ENCODE measurements around the gene HSBP1L1.

HSBP1L1 gene

GRCh38 chr18:79927607-79928562, 36.6 kb upstream of the HSBP1L1 start:
- H2BK15ac ChIP-seq (ENCODE audit: low read depth, poor library complexity, severe bottlenecking): no peak overlapping the region
- no peak overlapping the region for H2BK12ac ChIP-seq (ENCODE audit: low read length in 2 of 2)
- H2BK5ac ChIP-seq (ENCODE audit: low read depth, low read length, poor library complexity, severe bottlenecking): no peak overlapping the region
- H3K4ac ChIP-seq (ENCODE audit: low read depth in 1 of 2, low read length in 2 of 2): no peak overlapping the region
- no peak overlapping the region for H3K9ac ChIP-seq (ENCODE audit: low read length)
- no peak overlapping the region for H3K27ac ChIP-seq (ENCODE audit: low read length, poor library complexity, severe bottlenecking)
- H2AK5ac ChIP-seq (ENCODE audit: low read length, severe bottlenecking): no peak overlapping the region
- peaks cover 49 to 55% of the 10 kb centered on the region in 2 experiments for H3K36me3 ChIP-seq (ENCODE audit: control insufficient read depth in 1 of 2, insufficient read depth in 2 of 2, low read depth in 1 of 2, low read length in 2 of 2)
- H4K91ac ChIP-seq (ENCODE audit: low read length): no peak overlapping the region
- no peak overlapping the region for H3K4me2 ChIP-seq (ENCODE audit: low read length, poor library complexity, severe bottlenecking)
- no peak overlapping the region for H2AFZ ChIP-seq (ENCODE audit: low read depth, low read length)
- H4K8ac ChIP-seq (ENCODE audit: low read length): no peak overlapping the region
- H3K4me1 ChIP-seq (ENCODE audit: control insufficient read depth, insufficient read depth, low read depth, low read length): peaks cover 1% of the 10 kb centered on the region
- H3K14ac ChIP-seq (ENCODE audit: low read length in 2 of 2): no peak overlapping the region
- no peak overlapping the region for H3K23ac ChIP-seq (ENCODE audit: low read length in 2 of 2)
- H3K18ac ChIP-seq (ENCODE audit: low read depth in 1 of 2, low read length in 2 of 2): no peak overlapping the region
- H3K27me3 ChIP-seq (ENCODE audit: control insufficient read depth in 1 of 2, insufficient read depth in 1 of 2, low read length in 2 of 2): no peaks in the 10 kb centered on the region
- H3K9me3 ChIP-seq (ENCODE audit: control insufficient read depth, low read length): peaks cover 53% of the 10 kb centered on the region
- no peak overlapping the region for H3K4me3 ChIP-seq (ENCODE audit: insufficient read depth in 1 of 2, low read depth in 1 of 2, low read length in 2 of 2)
- DNase-seq: no peak
- no peak overlapping the region for H2BK120ac ChIP-seq (ENCODE audit: low read depth, low read length)
- WGBS: 91% methylated on average over 25 of the region's 25 CpGs
- H3K79me1 ChIP-seq (replicated peaks; ENCODE audit: low read length, poor library complexity, severe bottlenecking): peaks cover 45% of the 10 kb centered on the region

- Histone ChIP-seq H3K36me3 (ENCODE audit: control insufficient read depth in 1 of 2, insufficient read depth in 2 of 2, low read depth in 1 of 2, low read length in 2 of 2) (peaks cover 45 to 58% of the 10 kb centered on the region in 2 experiments), H3K4ac (ENCODE audit: low read depth in 1 of 2, low read length in 2 of 2) (no peak overlapping the region), H3K79me1 (replicated peaks; ENCODE audit: low read length, poor library complexity, severe bottlenecking) (peaks cover 44% of the 10 kb centered on the region), H3K27ac (ENCODE audit: low read length, poor library complexity, severe bottlenecking) (no peak overlapping the region), H4K91ac (ENCODE audit: low read length) (no peak overlapping the region), H3K4me1 (ENCODE audit: control insufficient read depth, insufficient read depth, low read depth, low read length) (no peaks in the 10 kb centered on the region), H2BK15ac (ENCODE audit: low read depth, poor library complexity, severe bottlenecking) (no peak overlapping the region), H3K18ac (ENCODE audit: low read depth in 1 of 2, low read length in 2 of 2) (no peak overlapping the region), H3K9ac (ENCODE audit: low read length) (no peak overlapping the region), H2BK5ac (ENCODE audit: low read depth, low read length, poor library complexity, severe bottlenecking) (no peak overlapping the region), H3K23ac (ENCODE audit: low read length in 2 of 2) (no peak overlapping the region), H2AFZ (ENCODE audit: low read depth, low read length) (no peak overlapping the region), H2BK12ac (ENCODE audit: low read length in 2 of 2) (no peak overlapping the region), H2AK5ac (ENCODE audit: low read length, severe bottlenecking) (no peak overlapping the region), H3K4me2 (ENCODE audit: low read length, poor library complexity, severe bottlenecking) (no peak overlapping the region), H3K14ac (ENCODE audit: low read length in 2 of 2) (no peak overlapping the region), H3K4me3 (ENCODE audit: insufficient read depth in 1 of 2, low read depth in 1 of 2, low read length in 2 of 2) (peak overlapping the region in 1 of 2 experiments; percentile 30), H4K8ac (ENCODE audit: low read length) (no peak overlapping the region), H2BK120ac (ENCODE audit: low read depth, low read length) (no peak overlapping the region), H3K9me3 (ENCODE audit: control insufficient read depth, low read length) (peaks cover 60% of the 10 kb centered on the region), H3K27me3 (ENCODE audit: control insufficient read depth in 1 of 2, insufficient read depth in 1 of 2, low read length in 2 of 2) (no peaks in the 10 kb centered on the region)
- DNase-seq: no peak
- 94% methylated on average over 9 of the region's 9 CpGs for WGBS
Observed at GRCh38 chr18:79928563-79928960, 35.9 kb upstream of the HSBP1L1 start.

- Histone ChIP-seq H3K27me3 (ENCODE audit: control insufficient read depth in 1 of 2, insufficient read depth in 1 of 2, low read length in 2 of 2) (no peaks in the 10 kb centered on the region), H2BK120ac (ENCODE audit: low read depth, low read length) (no peak overlapping the region), H3K4me1 (ENCODE audit: control insufficient read depth, insufficient read depth, low read depth, low read length) (no peaks in the 10 kb centered on the region), H3K23ac (ENCODE audit: low read length in 2 of 2) (no peak overlapping the region), H2AFZ (ENCODE audit: low read depth, low read length) (no peak overlapping the region), H3K4me2 (ENCODE audit: low read length, poor library complexity, severe bottlenecking) (no peak overlapping the region), H3K18ac (ENCODE audit: low read depth in 1 of 2, low read length in 2 of 2) (no peak overlapping the region), H3K79me1 (replicated peaks; ENCODE audit: low read length, poor library complexity, severe bottlenecking) (peaks cover 46% of the 10 kb centered on the region), H3K4ac (ENCODE audit: low read depth in 1 of 2, low read length in 2 of 2) (no peak overlapping the region), H3K4me3 (ENCODE audit: insufficient read depth in 1 of 2, low read depth in 1 of 2, low read length in 2 of 2) (no peak overlapping the region), H3K9me3 (ENCODE audit: control insufficient read depth, low read length) (peaks cover 69% of the 10 kb centered on the region), H3K36me3 (ENCODE audit: control insufficient read depth in 1 of 2, insufficient read depth in 2 of 2, low read depth in 1 of 2, low read length in 2 of 2) (peaks cover 44 to 56% of the 10 kb centered on the region in 2 experiments), H2BK15ac (ENCODE audit: low read depth, poor library complexity, severe bottlenecking) (no peak overlapping the region), H3K9ac (ENCODE audit: low read length) (no peak overlapping the region), H4K8ac (ENCODE audit: low read length) (no peak overlapping the region), H3K27ac (ENCODE audit: low read length, poor library complexity, severe bottlenecking) (no peak overlapping the region), H2AK5ac (ENCODE audit: low read length, severe bottlenecking) (no peak overlapping the region), H3K14ac (ENCODE audit: low read length in 2 of 2) (no peak overlapping the region), H2BK12ac (ENCODE audit: low read length in 2 of 2) (no peak overlapping the region), H2BK5ac (ENCODE audit: low read depth, low read length, poor library complexity, severe bottlenecking) (no peak overlapping the region), H4K91ac (ENCODE audit: low read length) (no peak overlapping the region)
- no CpG with 5 or more reads among the region's 2 CpGs for WGBS
- no peak for DNase-seq
Observed at GRCh38 chr18:79930020-79930642, 34.3 kb upstream of the HSBP1L1 start.

- no peak overlapping the region for H2AK5ac ChIP-seq (ENCODE audit: low read length, severe bottlenecking)
- H3K14ac ChIP-seq (ENCODE audit: low read length in 2 of 2): no peak overlapping the region
- H2BK12ac ChIP-seq (ENCODE audit: low read length in 2 of 2): no peak overlapping the region
- no peak for DNase-seq
- H3K18ac ChIP-seq (ENCODE audit: low read depth in 1 of 2, low read length in 2 of 2): no peak overlapping the region
- no peaks in the 10 kb centered on the region for H3K4me1 ChIP-seq (ENCODE audit: control insufficient read depth, insufficient read depth, low read depth, low read length)
- WGBS: 98% methylated on average over 2 of the region's 2 CpGs
- no peak overlapping the region for H4K8ac ChIP-seq (ENCODE audit: low read length)
- no peak overlapping the region for H2AFZ ChIP-seq (ENCODE audit: low read depth, low read length)
- H3K4me3 ChIP-seq (ENCODE audit: insufficient read depth in 1 of 2, low read depth in 1 of 2, low read length in 2 of 2): peak overlapping the region in 1 of 2 experiments; percentile 19
- no peak overlapping the region for H2BK5ac ChIP-seq (ENCODE audit: low read depth, low read length, poor library complexity, severe bottlenecking)
- H3K27me3 ChIP-seq (ENCODE audit: control insufficient read depth in 1 of 2, insufficient read depth in 1 of 2, low read length in 2 of 2): no peaks in the 10 kb centered on the region
- no peak overlapping the region for H3K27ac ChIP-seq (ENCODE audit: low read length, poor library complexity, severe bottlenecking)
- H2BK15ac ChIP-seq (ENCODE audit: low read depth, poor library complexity, severe bottlenecking): no peak overlapping the region
- peaks cover 50% of the 10 kb centered on the region for H3K79me1 ChIP-seq (replicated peaks; ENCODE audit: low read length, poor library complexity, severe bottlenecking)
- H4K91ac ChIP-seq (ENCODE audit: low read length): no peak overlapping the region
- no peak overlapping the region for H3K4me2 ChIP-seq (ENCODE audit: low read length, poor library complexity, severe bottlenecking)
- no peak overlapping the region for H3K23ac ChIP-seq (ENCODE audit: low read length in 2 of 2)
- H3K9ac ChIP-seq (ENCODE audit: low read length): no peak overlapping the region
- H3K9me3 ChIP-seq (ENCODE audit: control insufficient read depth, low read length): peaks cover 75% of the 10 kb centered on the region
- no peak overlapping the region for H2BK120ac ChIP-seq (ENCODE audit: low read depth, low read length)
- peaks cover 47 to 60% of the 10 kb centered on the region in 2 experiments for H3K36me3 ChIP-seq (ENCODE audit: control insufficient read depth in 1 of 2, insufficient read depth in 2 of 2, low read depth in 1 of 2, low read length in 2 of 2)
- no peak overlapping the region for H3K4ac ChIP-seq (ENCODE audit: low read depth in 1 of 2, low read length in 2 of 2)
Observed at GRCh38 chr18:79931475-79931874, 33.0 kb upstream of the HSBP1L1 start.
